Loucy (cell line): ENCODE data around the gene NOVA2.

Experiments
- H2AFZ ChIP-seq: fragments of 200-600 bp; sonication (generic); 2 replicates; pipeline ENCODE4 v1.6.0; 2016; ENCODE audit warnings: antibody characterized with exemption, mild to moderate bottlenecking, low read length, moderate library complexity
- H3F3A ChIP-seq: fragments of 200-600 bp; 2 replicates; pipeline ENCODE4 v1.6.0; 2016; ENCODE audit warnings: antibody characterized with exemption, low read depth, mild to moderate bottlenecking
- H3K27me3 ChIP-seq: fragments of 200-600 bp; sonication (generic); 2 replicates; pipeline ENCODE4 v1.6.1; 2014; ENCODE audit warnings: low read length, mild to moderate bottlenecking; ENCODE audit not compliant: insufficient read depth, poor library complexity, severe bottlenecking
- H3K36me3 ChIP-seq: fragments of 200-600 bp; sonication (generic); 2 replicates; pipeline ENCODE4 v1.6.1; 2016; ENCODE audit warnings: low read length; ENCODE audit not compliant: insufficient read depth
- H3K4me1 ChIP-seq: fragments of 200-600 bp; sonication (generic); 2 replicates; pipeline ENCODE4 v1.5.1; 2014; ENCODE audit warnings: low read length, mild to moderate bottlenecking; ENCODE audit not compliant: insufficient read depth, poor library complexity, severe bottlenecking
- H3K4me2 ChIP-seq: fragments of 200-600 bp; sonication (generic); 2 replicates; pipeline ENCODE4 v1.6.0; 2014; ENCODE audit warnings: antibody characterized with exemption, low read length, low read depth, mild to moderate bottlenecking; ENCODE audit not compliant: poor library complexity, severe bottlenecking
- H3K4me3 ChIP-seq: fragments of 200-600 bp; sonication (generic); 2 replicates; pipeline ENCODE4 v1.5.1; 2014; ENCODE audit warnings: low read length, mild to moderate bottlenecking, mixed read lengths; ENCODE audit not compliant: poor library complexity, severe bottlenecking
- H3K79me2 ChIP-seq: fragments of 200-600 bp; sonication (generic); 2 replicates; pipeline ENCODE4 v1.6.1; 2014; ENCODE audit warnings: low read length; ENCODE audit not compliant: insufficient read depth
- H3K9ac ChIP-seq: fragments of 200-600 bp; sonication (generic); 2 replicates; pipeline ENCODE4 v1.6.0; 2014; ENCODE audit warnings: mild to moderate bottlenecking, low read depth, low read length, moderate library complexity; ENCODE audit not compliant: poor library complexity, severe bottlenecking
- H3K9me2 ChIP-seq: fragments of 200-600 bp; sonication (generic); replicated peaks from 2 replicates; pipeline ENCODE4 v1.6.1; 2016; ENCODE audit warnings: low read depth, low read length, mixed read lengths
- H3K9me3 ChIP-seq: fragments of 200-600 bp; sonication (generic); 2 replicates; pipeline ENCODE4 v1.6.1; 2014; ENCODE audit warnings: mild to moderate bottlenecking, antibody characterized with exemption, low read length, low read depth; ENCODE audit not compliant: insufficient read depth
- H4K20me1 ChIP-seq: fragments of 200-600 bp; sonication (generic); 2 replicates; pipeline ENCODE4 v1.6.0; 2014; ENCODE audit warnings: antibody characterized with exemption, low read length, mild to moderate bottlenecking; ENCODE audit not compliant: insufficient read depth, poor library complexity, severe bottlenecking
- CTCF ChIP-seq: fragments of 200-600 bp; sonication (generic); conservative IDR thresholded peaks from 2 replicates; pipeline ENCODE4 v1.5.1; 2014; ENCODE audit warnings: mild to moderate bottlenecking, antibody characterized with exemption, low read length
- EZH2phosphoT487 ChIP-seq: fragments of 200-600 bp; IDR thresholded peaks from 2 replicates; pipeline ENCODE4 v1.6.1; 2018; ENCODE audit warnings: antibody characterized with exemption, mild to moderate bottlenecking, moderate library complexity, borderline replicate concordance

Gene NOVA2

DNA sequence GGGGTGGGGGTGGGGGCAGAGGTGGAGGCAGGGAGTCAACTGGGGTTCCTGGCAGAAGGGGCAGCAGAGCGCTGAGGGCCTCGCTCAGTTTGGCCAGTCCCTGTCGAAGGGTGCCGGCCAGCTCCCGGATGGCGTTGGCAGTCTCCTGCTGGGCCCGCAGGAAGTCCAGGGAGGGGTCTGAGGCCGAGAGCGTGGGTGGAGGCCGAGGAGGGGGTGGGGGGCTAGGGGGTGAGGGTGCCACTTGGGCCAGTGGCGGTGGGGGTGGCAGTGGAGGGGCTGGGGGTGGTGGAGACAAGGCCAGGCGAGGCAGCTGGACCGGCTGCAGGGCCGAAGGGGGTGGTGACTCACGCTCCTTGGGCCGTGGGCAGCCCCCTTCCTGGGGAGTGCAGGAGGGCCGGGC is 82.8 kb downstream of the NOVA2 start:
- Histone ChIP-seq H3F3A (no peaks in the 10 kb centered on the region), H3K4me1 (peaks cover 6% of the 10 kb centered on the region), H3K36me3 (no peaks in the 10 kb centered on the region), H3K9me2 (no peaks in the 10 kb centered on the region), H2AFZ (no peak overlapping the region), H3K4me3 (no peak overlapping the region), H3K79me2 (no peaks in the 10 kb centered on the region), H3K27me3 (no peaks in the 10 kb centered on the region), H4K20me1 (no peaks in the 10 kb centered on the region), H3K9me3 (no peaks in the 10 kb centered on the region), H3K4me2 (no peak overlapping the region), H3K9ac (no peak overlapping the region)
- TF ChIP-seq EZH2phosphoT487 (no peak), CTCF (no peak)

DNA sequence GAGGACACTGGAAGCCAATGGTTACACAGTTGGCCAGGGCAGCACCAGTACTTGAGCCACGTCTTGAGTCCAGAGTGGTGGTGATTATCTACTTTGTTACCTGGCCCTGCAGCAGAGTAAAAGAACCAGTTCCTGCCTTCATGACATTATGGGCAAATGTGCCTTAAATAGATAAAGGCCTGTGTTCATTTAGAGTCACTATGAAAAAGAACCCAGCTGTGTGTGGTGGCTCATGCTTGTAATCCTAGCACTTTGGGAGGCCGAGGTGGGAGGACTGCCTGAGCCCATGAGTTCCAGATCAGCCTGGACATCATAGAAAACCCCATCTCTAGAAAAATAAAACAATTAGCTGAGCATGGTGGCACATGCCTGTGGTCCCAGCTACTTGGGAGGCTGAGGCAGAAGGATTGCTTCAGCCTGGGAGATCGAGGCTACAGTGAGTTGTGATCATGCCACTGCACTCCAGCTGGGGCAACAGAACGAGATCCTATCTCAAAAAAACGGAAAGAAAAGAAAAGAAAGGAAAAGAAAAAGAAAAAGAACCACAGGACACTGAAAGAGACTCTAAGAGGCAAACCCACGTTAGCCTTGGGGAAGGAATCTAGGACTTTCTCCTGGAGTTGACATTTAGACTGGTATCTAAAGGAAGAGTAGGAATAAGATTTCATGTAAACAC is 84.3 kb downstream of the NOVA2 start:
- Histone ChIP-seq H3K9me2 (no peaks in the 10 kb centered on the region), H3K4me2 (no peak overlapping the region)

DNA sequence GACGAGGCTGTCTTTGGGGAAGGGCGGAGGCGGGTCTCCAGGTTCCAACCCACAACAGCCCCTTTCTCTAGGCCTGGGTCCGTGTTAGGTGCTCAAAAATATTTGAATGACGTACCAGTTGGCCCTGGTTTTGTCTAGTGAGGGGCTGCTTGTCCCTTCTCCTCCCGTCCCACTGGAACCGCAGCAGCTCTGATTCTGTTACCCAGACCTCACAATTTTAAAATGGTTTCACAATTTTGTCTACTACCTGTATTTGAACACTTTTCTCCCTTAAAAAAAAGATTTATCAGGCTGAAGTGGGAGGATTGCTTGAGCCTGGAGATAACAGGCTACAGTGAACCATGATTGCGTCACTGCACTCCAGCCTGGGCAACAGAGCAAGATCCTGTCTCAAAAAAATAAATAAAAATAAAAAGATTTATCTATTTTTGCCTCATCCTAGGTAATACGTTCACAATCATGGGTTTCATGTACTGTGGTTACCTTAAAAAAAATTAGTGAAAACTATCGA is 86.4 kb downstream of the NOVA2 start:
- H3K4me3 ChIP-seq, result peak overlapping the region; percentile 84
- H3K36me3 ChIP-seq, result no peaks in the 10 kb centered on the region
- peak overlapping the region; percentile 90 for H3K4me2 ChIP-seq
- peaks cover 28% of the 10 kb centered on the region for H3K79me2 ChIP-seq
- no peaks in the 10 kb centered on the region for H3K9me2 ChIP-seq
- no peaks in the 10 kb centered on the region for H3K9me3 ChIP-seq
- no peak for TF ChIP-seq CTCF
- TF ChIP-seq EZH2phosphoT487, result no peak
- H3K4me1 ChIP-seq, result peaks cover 21% of the 10 kb centered on the region
- no peaks in the 10 kb centered on the region for H3F3A ChIP-seq
- peak overlapping the region; percentile 89 for H3K9ac ChIP-seq
- no peaks in the 10 kb centered on the region for H3K27me3 ChIP-seq
- peaks cover 27% of the 10 kb centered on the region for H4K20me1 ChIP-seq
- H2AFZ ChIP-seq, result peak overlapping the region; percentile 88

More for the DNA sequence above, 84.3 kb downstream of the NOVA2 start:
- TF ChIP-seq CTCF (no peak), EZH2phosphoT487 (no peak)
- Histone ChIP-seq H3K27me3 (no peaks in the 10 kb centered on the region), H3K4me3 (no peak overlapping the region), H4K20me1 (peaks cover 10% of the 10 kb centered on the region), H3K79me2 (peaks cover 12% of the 10 kb centered on the region), H3K36me3 (no peaks in the 10 kb centered on the region), H2AFZ (no peak overlapping the region), H3K9me3 (no peaks in the 10 kb centered on the region), H3K9ac (no peak overlapping the region), H3K4me1 (peaks cover 6% of the 10 kb centered on the region), H3F3A (no peaks in the 10 kb centered on the region)
